ENCODE measurements around the gene SAMHD1. TPM values are rescaled to one million over a fixed set of nuclear protein-coding genes. Genes with fewer than 3 reads are reported as not detected.

SAMHD1 gene
- total and polyA plus RNA-seq, 2 of the 13 experiments (the other 11 are each of a cell fraction or from before 2014, with no cell fraction given): 16.9 to 43.5 TPM

GRCh38 chr20:36927704-36928103 is 23.8 kb downstream of the SAMHD1 start (continued):
- TF ChIP-seq E2F1 (CRISPR knock-in tag; IDR thresholded peaks at IDR 0.05) (no peak), ATF1 (CRISPR knock-in tag; IDR thresholded peaks at IDR 0.05) (peak; percentile 37; the same call in 1 of the 2 replicates), DMTF1 (CRISPR knock-in tag; IDR thresholded peaks at IDR 0.05) (no peak), BRCA1 (CRISPR knock-in tag; IDR thresholded peaks at IDR 0.05) (no peak), ZBED4 (CRISPR knock-in tag; IDR thresholded peaks at IDR 0.05; ENCODE audit: borderline replicate concordance) (no peak; the same call in 1 of the 2 replicates), ZNF350 (CRISPR knock-in tag; IDR thresholded peaks at IDR 0.05; ENCODE audit: borderline replicate concordance, low read depth) (no peak), ZNF407 (CRISPR knock-in tag; IDR thresholded peaks at IDR 0.05; ENCODE audit: not compliant biosample characterization) (no peak), SNRNP70 (IDR thresholded peaks at IDR 0.05; ENCODE audit: low read depth, low read length) (no peak), SNAPC2 (CRISPR knock-in tag; IDR thresholded peaks at IDR 0.05) (no peak), DNMT3B (CRISPR knock-in tag; conservative IDR thresholded peaks at IDR 0.05) (no peak), ZNF280B (CRISPR knock-in tag; IDR thresholded peaks at IDR 0.05; ENCODE audit: borderline replicate concordance) (no peak), ZNF34 (CRISPR knock-in tag; IDR thresholded peaks at IDR 0.05; ENCODE audit: borderline replicate concordance) (no peak)
